ENCODE measurements around the gene FYCO1. TPM values are rescaled to one million over a fixed set of nuclear protein-coding genes. Genes with fewer than 3 reads are reported as not detected.

The FYCO1 gene
- total and polyA plus RNA-seq, 2 of the 13 experiments (the other 11 are each of a cell fraction or from before 2014, with no cell fraction given): 2.7 to 4.2 TPM

DNA sequence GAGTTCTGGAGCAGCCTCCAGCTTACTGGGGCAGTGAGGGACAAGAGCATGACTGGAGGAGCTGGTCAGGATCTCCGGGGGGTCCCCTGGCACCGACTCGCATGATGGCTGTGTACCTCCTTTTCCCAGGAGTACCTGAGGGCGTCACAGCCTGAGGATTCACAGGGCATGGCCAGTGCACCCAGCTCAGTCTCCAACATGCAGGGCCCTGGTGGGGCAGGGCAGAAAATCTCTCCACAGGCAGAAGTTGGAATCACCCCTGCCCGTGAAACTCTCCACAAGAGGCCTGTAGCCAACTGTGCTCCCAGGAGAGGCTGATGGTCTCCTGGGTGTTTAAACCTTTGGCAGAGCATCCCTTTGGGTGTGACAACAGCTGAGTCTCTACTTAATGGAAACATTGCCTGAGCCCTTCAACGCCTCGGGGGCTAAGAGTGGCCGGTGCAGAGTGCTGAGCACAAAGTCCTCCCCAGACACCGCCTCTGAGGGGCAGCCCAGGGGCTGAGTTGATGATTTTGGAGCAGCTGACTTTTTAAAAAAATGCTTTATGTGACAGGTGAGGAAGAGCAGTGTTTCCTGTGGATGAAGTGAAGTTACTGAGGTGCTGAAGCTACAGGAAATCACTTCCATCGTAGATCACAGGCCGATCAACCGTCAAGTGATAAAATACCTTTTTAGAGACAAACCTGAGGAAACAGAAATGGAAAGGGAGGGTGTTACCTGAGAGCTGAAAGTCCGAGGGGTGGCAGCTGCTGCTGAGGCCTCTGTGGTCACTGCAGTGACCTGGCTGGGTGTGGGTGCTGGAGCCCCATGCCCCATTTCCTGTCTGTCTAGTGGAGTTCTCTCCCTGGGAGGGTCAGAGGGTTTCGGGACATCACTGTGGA is 74.2 kb downstream of the FYCO1 start:
- Histone ChIP-seq H3K79me2 (ENCODE audit: insufficient read depth, low read length) (no peaks in the 10 kb centered on the region), H3K9ac (ENCODE audit: insufficient read depth, low read depth, low read length) (no peak overlapping the region), H3K4me1 (ENCODE audit: insufficient read depth, low read length) (no peaks in the 10 kb centered on the region), H3K4me2 (ENCODE audit: low read depth, low read length) (no peak overlapping the region), H3K9me3 (ENCODE audit: low read length) (no peaks in the 10 kb centered on the region), H3K36me3 (replicated peaks in 1 of 2; ENCODE audit: control insufficient read depth in 1 of 2, insufficient read depth in 2 of 2, low read length in 2 of 2) (peaks cover 10 to 32% of the 10 kb centered on the region in 2 experiments; a peak in 4 of 5 replicates), H4K20me1 (ENCODE audit: insufficient read depth, low read length) (no peaks in the 10 kb centered on the region), H3K27me3 (ENCODE audit: control insufficient read depth in 1 of 2, insufficient read depth in 2 of 2, low read length in 2 of 2) (no peaks in the 10 kb centered on the region), H3K27ac (ENCODE audit: extremely low read length, insufficient read depth, low read length) (no peak overlapping the region), H2AFZ (ENCODE audit: low read length) (no peak overlapping the region), H3K4me3 (replicated peaks in 1 of 3; ENCODE audit: insufficient read depth in 1 of 3, low read depth in 2 of 3, low read length in 3 of 3) (no peak overlapping the region)
- ATAC-seq (no peak), DNase-seq (ENCODE audit: low spot score) (no peak), FAIRE-seq (no peak)
- in situ Hi-C loops (cut with HindIII; ENCODE audit: extremely low pct_ligation_motif_present, low pct_unique_long_range_greater_than_20kb): loop anchor here (25.0 kb wide), 1 partner anchor 684 kb away; the partner anchor contains the start of gene TMEM158
- CTCF ChIA-PET (ENCODE audit: low intra/inter-chr PET ratio, low total read pairs): no interaction called here
- POLR2A ChIA-PET: no interaction called here
- 97% methylated on average over 10 of the region's 14 CpGs for WGBS (ENCODE audit: low lambda C conversion rate)
- intact Hi-C loops (cut with micrococcal nuclease; ENCODE audit: unreplicated experiment): no loop called here
- BruUV-seq (replicated peaks): no TSS peak
- TF ChIP-seq ZNF724P (CRISPR knock-in tag; IDR thresholded peaks at IDR 0.05; ENCODE audit: borderline replicate concordance) (no peak), ZNF530 (CRISPR knock-in tag; IDR thresholded peaks at IDR 0.05; ENCODE audit: low read depth) (no peak), ZNF235 (CRISPR knock-in tag; IDR thresholded peaks at IDR 0.05; ENCODE audit: borderline replicate concordance) (no peak), SP4 (CRISPR knock-in tag; IDR thresholded peaks at IDR 0.05) (no peak), SALL1 (CRISPR knock-in tag; IDR thresholded peaks at IDR 0.05) (no peak), SRSF9 (IDR thresholded peaks at IDR 0.05; ENCODE audit: borderline replicate concordance, insufficient read depth, low read depth, low read length, poor library complexity, severe bottlenecking) (no peak), ZMYM4 (CRISPR knock-in tag; IDR thresholded peaks at IDR 0.05) (no peak), ZNF589 (CRISPR knock-in tag; conservative IDR thresholded peaks at IDR 0.05) (no peak), ZSCAN21 (CRISPR knock-in tag; IDR thresholded peaks at IDR 0.05; ENCODE audit: borderline replicate concordance) (no peak), ZNF674 (CRISPR knock-in tag; IDR thresholded peaks at IDR 0.05; ENCODE audit: low read depth) (no peak), ZNF879 (CRISPR knock-in tag; IDR thresholded peaks at IDR 0.05) (no peak), TCF12 (IDR thresholded peaks at IDR 0.05) (no peak), TCF12 (CRISPR knock-in tag; IDR thresholded peaks at IDR 0.05) (no peak), ZFP36 (IDR thresholded peaks at IDR 0.05; ENCODE audit: borderline replicate concordance, low read depth, low read length, partially characterized antibody) (no peak), ZNF251 (CRISPR knock-in tag; IDR thresholded peaks at IDR 0.05) (no peak), ZNF749 (CRISPR knock-in tag; IDR thresholded peaks at IDR 0.05; ENCODE audit: borderline replicate concordance) (no peak)
- TF ChIP-seq, protein P1, sequence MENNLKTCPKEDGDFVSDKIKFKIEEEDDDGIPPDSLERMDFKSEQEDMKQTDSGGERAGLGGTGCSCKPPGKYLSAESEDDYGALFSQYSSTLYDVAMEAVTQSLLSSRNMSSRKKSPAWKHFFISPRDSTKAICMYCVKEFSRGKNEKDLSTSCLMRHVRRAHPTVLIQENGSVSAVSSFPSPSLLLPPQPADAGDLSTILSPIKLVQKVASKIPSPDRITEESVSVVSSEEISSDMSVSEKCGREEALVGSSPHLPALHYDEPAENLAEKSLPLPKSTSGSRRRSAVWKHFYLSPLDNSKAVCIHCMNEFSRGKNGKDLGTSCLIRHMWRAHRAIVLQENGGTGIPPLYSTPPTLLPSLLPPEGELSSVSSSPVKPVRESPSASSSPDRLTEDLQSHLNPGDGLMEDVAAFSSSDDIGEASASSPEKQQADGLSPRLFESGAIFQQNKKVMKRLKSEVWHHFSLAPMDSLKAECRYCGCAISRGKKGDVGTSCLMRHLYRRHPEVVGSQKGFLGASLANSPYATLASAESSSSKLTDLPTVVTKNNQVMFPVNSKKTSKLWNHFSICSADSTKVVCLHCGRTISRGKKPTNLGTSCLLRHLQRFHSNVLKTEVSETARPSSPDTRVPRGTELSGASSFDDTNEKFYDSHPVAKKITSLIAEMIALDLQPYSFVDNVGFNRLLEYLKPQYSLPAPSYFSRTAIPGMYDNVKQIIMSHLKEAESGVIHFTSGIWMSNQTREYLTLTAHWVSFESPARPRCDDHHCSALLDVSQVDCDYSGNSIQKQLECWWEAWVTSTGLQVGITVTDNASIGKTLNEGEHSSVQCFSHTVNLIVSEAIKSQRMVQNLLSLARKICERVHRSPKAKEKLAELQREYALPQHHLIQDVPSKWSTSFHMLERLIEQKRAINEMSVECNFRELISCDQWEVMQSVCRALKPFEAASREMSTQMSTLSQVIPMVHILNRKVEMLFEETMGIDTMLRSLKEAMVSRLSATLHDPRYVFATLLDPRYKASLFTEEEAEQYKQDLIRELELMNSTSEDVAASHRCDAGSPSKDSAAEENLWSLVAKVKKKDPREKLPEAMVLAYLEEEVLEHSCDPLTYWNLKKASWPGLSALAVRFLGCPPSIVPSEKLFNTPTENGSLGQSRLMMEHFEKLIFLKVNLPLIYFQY (CRISPR knock-in tag; IDR thresholded peaks at IDR 0.05; ENCODE audit: borderline replicate concordance): no peak
- TF ChIP-seq, protein P2, sequence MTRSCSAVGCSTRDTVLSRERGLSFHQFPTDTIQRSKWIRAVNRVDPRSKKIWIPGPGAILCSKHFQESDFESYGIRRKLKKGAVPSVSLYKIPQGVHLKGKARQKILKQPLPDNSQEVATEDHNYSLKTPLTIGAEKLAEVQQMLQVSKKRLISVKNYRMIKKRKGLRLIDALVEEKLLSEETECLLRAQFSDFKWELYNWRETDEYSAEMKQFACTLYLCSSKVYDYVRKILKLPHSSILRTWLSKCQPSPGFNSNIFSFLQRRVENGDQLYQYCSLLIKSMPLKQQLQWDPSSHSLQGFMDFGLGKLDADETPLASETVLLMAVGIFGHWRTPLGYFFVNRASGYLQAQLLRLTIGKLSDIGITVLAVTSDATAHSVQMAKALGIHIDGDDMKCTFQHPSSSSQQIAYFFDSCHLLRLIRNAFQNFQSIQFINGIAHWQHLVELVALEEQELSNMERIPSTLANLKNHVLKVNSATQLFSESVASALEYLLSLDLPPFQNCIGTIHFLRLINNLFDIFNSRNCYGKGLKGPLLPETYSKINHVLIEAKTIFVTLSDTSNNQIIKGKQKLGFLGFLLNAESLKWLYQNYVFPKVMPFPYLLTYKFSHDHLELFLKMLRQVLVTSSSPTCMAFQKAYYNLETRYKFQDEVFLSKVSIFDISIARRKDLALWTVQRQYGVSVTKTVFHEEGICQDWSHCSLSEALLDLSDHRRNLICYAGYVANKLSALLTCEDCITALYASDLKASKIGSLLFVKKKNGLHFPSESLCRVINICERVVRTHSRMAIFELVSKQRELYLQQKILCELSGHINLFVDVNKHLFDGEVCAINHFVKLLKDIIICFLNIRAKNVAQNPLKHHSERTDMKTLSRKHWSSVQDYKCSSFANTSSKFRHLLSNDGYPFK (CRISPR knock-in tag; IDR thresholded peaks at IDR 0.05; ENCODE audit: borderline replicate concordance): no peak

Measured in HepG2 (cell line).